MM.1S (cell line): Measurements from ENCODE around the gene NUP98.

Experiments
- CTCF ChIP-seq: fragments of 300-600 bp; sonication (generic); IDR thresholded peaks from 2 replicates; pipeline ENCODE4 v1.5.1; 2016; ENCODE audit warnings: antibody characterized with exemption, low read length, mixed read lengths
- EZH2 ChIP-seq: fragments of 300-600 bp; sonication (generic); optimal IDR thresholded peaks from 2 replicates; pipeline ENCODE3; 2017; ENCODE audit warnings: low read depth, mild to moderate bottlenecking, antibody characterized with exemption, low read length, mixed read lengths
- EZH2phosphoT487 ChIP-seq: fragments of 300-600 bp; sonication (generic); IDR thresholded peaks from 2 replicates; pipeline ENCODE4 v1.6.1; 2018; ENCODE audit warnings: antibody characterized with exemption, low read length

- TF ChIP-seq EZH2 (no peak), CTCF (no peak), EZH2phosphoT487 (no peak)
Observed at GRCh38 chr11:3722100-3722499, 75.3 kb downstream of the NUP98 start.
